Measurements from ENCODE around the gene TMEM150A.
"Not testable (repeated sequence)": the region's sequence is repeated elsewhere in the genome, so short reads cannot be mapped to it uniquely, and the experiment has no call there.

TMEM150A gene

GRCh38 chr2:85593023-85593422 lies 9.5 kb downstream of the TMEM150A start:
- DNase-seq, result no peak

- not testable (repeated sequence) for DNase-seq
Observed at GRCh38 chr2:85592299-85592698, 10.2 kb downstream of the TMEM150A start.

DNA sequence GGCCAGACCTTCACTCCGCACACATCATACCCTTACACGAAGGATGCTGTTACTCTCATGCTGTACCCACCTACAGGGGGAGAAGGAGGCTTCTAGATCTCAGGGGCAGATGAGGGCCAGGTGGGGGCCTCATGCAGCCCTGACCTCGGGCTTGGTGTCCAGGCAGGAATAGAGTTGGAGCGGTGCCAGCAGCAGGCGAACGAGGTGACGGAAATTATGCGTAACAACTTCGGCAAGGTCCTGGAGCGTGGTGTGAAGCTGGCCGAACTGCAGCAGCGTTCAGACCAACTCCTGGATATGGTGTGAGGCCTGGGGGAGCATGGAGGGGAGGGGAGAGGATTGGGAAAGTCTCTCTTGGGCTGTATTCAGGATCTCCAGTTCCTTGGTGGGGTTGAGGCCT lies 10.9 kb downstream of the TMEM150A start:
- no peak for DNase-seq

DNA sequence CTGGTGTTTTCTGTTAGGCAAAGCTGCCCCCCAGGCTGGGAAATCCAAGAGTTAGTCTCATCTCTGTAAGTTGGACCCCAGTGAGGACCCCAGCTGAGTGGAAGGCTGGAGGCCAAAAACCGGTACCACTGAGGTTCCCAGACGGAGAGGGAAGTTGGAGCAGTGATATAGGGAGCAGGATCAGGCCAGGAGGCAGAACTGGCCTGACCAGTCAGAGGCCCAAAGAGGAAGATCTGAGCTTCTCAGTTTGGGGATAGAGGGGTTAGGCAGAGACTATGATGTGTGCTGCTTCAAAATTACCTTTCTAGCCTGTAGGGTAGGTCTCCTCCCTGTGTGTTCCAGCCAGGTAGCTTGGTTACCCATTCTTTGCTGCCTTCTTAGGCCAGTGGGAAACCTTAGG lies 11.5 kb downstream of the TMEM150A start:
- DNase-seq, result no peak

DNA sequence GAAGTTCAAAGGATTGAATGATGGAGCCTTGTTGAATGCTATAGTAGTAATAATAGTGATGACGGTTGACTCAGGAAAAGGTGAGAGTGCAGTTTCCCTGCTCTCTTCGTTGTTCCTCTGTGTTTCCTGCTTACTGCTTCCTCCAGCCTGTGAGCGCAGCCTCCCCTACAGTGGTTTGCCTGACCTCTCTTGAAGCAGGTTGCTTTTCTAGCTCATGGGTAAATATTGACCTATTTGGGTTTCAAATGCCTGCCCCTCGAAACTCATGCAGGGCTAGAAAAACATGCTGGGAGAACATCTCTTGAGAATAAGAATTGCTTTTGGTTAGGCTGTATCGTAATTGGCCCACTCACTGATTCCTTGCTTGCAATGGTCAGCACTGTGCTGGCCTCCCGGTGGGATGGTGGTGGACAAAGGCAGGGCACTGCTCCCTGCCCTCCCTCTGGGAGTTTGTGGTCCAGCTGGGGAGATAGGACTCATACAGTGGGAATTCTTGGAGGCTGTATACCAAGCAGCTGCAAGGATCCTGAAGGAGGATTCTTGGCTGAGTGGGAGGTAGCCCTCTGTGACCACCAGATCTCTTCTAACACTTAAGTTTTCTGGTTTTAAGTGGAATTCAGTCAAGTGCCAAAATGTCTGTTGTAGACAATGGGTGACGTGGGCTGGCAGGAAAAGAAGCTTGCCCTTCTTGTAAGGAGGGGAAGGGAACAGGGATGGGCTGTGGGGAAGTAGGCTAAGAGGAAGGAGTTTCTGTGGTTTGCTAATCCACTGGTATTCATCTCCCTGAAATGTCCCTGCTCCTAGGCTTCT lies 12.3 kb downstream of the TMEM150A start:
- no peak for DNase-seq

- no peak for DNase-seq
Observed at GRCh38 chr2:85589181-85589580, 13.3 kb downstream of the TMEM150A start.

GRCh38 chr2:85588645-85589044 lies 13.9 kb downstream of the TMEM150A start:
- DNase-seq, result no peak

GRCh38 chr2:85588236-85588635 lies 14.3 kb downstream of the TMEM150A start:
- no peak for DNase-seq

DNA sequence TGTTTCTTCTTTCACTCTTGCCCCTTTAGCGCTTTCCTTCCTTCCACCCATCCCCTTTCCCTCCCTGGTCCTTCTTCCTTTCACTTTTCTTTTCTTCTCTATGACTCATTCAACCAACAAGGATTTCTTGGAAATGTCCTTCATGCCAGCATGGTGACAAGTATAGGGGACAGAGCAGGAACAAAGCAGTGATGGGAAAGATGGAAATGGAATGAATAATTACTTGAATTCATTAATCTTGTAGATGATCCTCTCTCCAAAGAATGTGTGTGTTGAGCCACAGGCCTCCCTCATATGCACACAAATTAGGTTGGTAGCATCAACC lies 16.8 kb downstream of the TMEM150A start:
- DNase-seq, result no peak

GRCh38 chr2:85584857-85585780 lies 17.4 kb downstream of the TMEM150A start:
- peak; percentile 46 for DNase-seq

DNA sequence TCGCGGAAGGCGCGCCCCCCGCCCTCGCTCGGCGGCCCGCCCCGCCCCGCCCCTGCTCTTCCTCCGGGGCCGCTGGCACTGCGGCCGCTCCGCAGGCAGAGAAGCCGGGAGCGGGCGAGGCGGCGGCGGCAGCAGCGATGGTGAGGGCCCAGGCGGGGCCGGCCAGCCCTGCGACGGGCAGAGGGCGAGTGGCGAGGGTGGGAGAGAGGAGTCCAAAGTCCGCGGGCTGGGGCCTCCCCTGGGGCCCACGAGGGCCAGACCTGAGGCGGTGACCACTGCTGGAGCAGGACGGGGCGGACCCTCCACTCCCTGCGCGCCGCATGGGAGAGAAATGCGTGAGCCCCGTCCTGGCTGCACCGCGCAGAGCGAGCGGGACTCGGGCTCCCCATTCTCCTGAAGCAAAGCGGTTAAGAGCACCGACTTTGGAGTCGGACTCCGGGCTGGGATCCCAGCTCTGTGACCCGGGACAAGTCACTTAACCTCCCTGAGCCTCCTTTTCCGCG lies 18.1 kb downstream of the TMEM150A start, which contains the start of gene VAMP5:
Gene VAMP5, plus strand, starts transcription at position 78 of the 503 bp plus-strand sequence. Its CDS starts 60 bp downstream, at position 138.
- peak; percentile 31 for DNase-seq

DNA sequence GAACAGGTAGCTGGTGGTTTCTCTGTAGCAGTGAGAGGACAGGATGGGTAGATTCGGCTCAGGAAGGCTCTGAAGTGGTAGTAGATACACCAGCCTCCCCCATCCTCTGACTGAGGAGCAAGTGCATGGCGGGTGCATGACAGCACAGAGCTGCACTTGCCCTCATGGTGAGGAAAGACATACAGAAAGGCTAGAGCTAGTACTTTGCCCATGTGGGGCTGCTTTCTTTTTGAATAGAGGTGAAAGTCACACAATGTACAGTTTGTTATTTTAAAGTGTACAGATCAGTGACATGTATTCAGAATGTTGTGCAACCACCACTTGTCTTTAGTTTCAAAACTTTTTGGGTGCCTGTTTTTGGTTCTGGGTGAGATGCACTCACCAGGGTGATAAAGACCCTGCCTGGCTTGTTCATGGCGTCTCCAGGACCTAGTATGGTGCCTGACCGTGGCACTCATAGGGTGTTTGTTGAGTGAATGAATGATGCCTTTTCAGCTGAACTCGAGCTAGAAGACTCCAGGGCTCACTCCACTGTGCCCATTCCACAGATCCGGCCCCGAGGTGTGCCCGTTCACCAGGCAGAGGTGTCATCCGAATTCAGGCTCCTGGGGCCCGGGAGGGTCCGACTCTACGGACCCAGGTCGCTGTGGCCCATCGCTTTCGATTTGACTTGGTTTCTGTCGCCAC lies 18.7 kb downstream of the TMEM150A start:
- peak; percentile 42 for DNase-seq

DNA sequence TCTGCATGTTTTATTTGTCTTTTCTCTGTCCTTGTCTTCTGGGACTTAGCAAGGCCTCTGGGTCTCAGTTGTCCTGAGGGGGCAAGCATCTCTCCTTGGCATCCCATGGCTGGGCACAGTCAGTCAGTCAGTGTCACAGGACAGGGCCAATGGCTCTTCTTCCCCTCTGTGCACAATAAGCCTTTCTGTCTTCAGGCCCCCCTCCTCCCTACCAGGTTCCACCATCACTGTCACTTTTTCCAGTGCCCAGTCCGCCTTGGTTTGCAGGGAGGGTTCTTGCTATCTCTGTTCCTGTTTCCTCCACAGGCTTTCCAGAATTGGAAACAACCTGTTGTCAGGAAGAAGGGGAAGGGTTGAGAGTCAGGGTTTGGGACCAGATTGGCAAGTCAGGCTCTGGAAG lies 20.0 kb downstream of the TMEM150A start:
- no peak for DNase-seq

GRCh38 chr2:85580206-85580605 lies 22.3 kb downstream of the TMEM150A start:
- DNase-seq, result no peak

GRCh38 chr2:85579266-85579935 lies 23.1 kb downstream of the TMEM150A start:
- DNase-seq, result no peak

DNA sequence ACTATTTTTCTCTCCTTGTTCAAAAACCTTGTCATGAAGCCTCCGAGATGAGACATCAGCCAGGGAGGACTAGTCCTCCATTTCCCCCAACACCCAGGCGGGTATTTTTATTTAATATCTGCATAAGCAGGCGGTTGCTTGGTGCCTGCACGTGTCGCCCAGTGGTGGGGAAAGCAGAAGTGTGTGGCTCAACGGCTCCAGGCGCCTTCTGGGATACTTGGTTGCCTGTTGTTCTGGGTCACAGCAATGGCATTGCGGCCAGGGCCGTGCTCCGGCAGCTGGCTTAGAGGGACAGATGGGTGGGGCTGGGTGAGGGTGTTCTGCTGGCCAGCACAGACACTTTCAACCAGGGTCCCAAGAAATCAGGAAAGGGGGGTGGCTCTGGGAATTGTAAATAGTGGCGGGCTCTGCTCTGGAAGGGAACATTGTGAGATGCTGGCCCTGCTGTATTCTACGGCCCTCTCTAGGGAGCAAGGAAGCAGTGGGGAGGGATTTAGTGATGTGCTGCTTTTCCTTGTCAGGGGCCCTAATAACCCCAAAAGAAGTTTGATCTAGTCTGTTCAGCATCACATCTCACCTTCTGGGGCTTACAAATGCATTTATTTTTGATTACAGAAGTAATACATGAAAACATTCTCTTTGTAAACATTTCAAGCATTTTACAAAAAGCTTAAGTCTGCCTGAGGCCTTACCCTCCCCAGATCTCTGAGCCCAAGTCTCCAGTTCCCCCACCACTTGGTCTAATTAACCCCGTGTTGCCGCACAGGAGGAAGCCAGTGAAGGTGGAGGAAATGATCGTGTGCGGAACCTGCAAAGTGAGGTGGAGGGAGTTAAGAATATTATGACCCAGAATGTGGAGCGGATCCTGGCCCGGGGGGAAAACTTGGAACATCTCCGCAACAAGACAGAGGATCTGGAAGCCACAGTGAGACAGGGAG lies 24.0 kb downstream of the TMEM150A start:
- peak; percentile 37 for DNase-seq

DNA sequence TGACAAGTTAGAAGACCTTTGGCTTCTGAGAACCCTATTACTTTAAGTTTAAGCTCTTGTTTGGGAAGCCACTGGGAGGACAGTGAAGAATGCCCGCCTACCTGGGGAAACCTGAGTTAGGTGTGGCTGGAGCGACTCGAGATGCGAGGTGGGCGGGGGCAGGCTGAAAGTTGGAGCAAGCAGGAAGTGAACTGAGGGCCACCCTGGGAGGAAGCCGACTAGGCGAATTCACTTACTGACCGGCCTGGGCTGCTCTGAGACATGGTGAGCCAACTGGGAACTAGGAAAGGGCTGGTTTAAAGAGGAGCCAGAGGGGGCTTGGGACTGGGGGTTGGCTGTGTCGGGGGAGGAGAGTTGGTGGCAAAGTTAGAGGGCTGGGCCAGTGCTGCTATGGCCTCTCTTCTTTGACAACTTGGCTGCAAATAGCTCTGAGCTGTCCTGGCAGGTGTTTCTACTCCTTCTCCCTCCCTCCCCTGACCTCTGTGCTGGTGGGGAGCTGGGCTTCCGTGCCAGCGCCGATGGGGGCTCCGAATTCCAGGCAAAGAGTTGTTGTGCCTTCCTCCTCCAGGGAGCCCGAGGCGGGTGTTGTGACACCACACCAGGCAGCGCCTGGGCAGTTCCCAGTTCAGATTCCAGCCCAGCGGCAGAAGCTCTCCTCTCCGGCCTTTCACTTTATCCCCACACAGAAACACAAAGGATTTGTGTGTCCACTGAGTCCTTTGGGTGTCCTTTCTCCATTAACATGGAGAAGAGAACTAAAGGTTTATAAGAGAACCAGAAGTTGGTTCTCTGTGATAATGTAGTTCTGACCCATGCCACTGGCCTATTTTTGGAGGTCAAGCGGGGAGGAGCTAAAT lies 24.9 kb downstream of the TMEM150A start, which contains the start of gene VAMP8:
Gene VAMP8, plus strand, starts transcription at position 201 of the 857 bp plus-strand sequence. Its CDS starts 61 bp downstream, at position 262.
- peak; percentile 78 for DNase-seq

- no peak for DNase-seq
Observed at GRCh38 chr2:85577063-85577385, 25.5 kb downstream of the TMEM150A start.

- no peak for DNase-seq
Observed at GRCh38 chr2:85575739-85576138, 26.8 kb downstream of the TMEM150A start.

- DNase-seq, result no peak
Observed at GRCh38 chr2:85566265-85566664, 36.2 kb downstream of the TMEM150A start.

All from activated CD4-positive, alpha-beta T cell treated with anti-CD3 and anti-CD28 coated beads for 48 hours (primary cell).